ENCODE measurements around the gene EDC4. TPM values are rescaled to one million over a fixed set of nuclear protein-coding genes. Genes with fewer than 3 reads are reported as not detected.

EDC4 gene
- total and polyA plus RNA-seq, 2 of the 13 experiments (the other 11 are each of a cell fraction or from before 2014, with no cell fraction given) = 51.4 to 59.1 TPM

- TF ChIP-seq FOSL2 (CRISPR knock-in tag; IDR thresholded peaks at IDR 0.05) = 0 out of 2 replicates have a peak, but pooled peaks have one; percentile 4
- no peak for TF ChIP-seq ADNP (CRISPR knock-in tag; IDR thresholded peaks at IDR 0.05)
- no peak for TF ChIP-seq TFDP2 (CRISPR knock-in tag; IDR thresholded peaks at IDR 0.05)
- no peak for TF ChIP-seq ZNF850 (CRISPR knock-in tag; conservative IDR thresholded peaks at IDR 0.05)
- no peak for TF ChIP-seq ZNF724P (CRISPR knock-in tag; IDR thresholded peaks at IDR 0.05; ENCODE audit: borderline replicate concordance)
- TF ChIP-seq CEBPB (IDR thresholded peaks at IDR 0.05; ENCODE audit: borderline replicate concordance, low read depth, low read length) = no peak
- no peak; the same call in 1 of the 2 replicates for TF ChIP-seq ZNF772 (CRISPR knock-in tag; IDR thresholded peaks at IDR 0.05)
- no peak; the same call in none of the 2 replicates for TF ChIP-seq MAX (IDR thresholded peaks at IDR 0.05)
- TF ChIP-seq PAWR (CRISPR knock-in tag; IDR thresholded peaks at IDR 0.05; ENCODE audit: borderline replicate concordance) = no peak
- no peak for TF ChIP-seq ZFP37 (CRISPR knock-in tag; IDR thresholded peaks at IDR 0.05; ENCODE audit: borderline replicate concordance)
- no peak for TF ChIP-seq BRF2 (CRISPR knock-in tag; IDR thresholded peaks at IDR 0.05)
- no peak for TF ChIP-seq MBD4 (IDR thresholded peaks at IDR 0.05; ENCODE audit: borderline replicate concordance, low read length)
- no peak; the same call in 1 of the 2 replicates for TF ChIP-seq ZNF230 (CRISPR knock-in tag; IDR thresholded peaks at IDR 0.05)
- TF ChIP-seq MED1 (CRISPR knock-in tag; IDR thresholded peaks at IDR 0.05) = no peak
- no peak for TF ChIP-seq ARNTL (CRISPR knock-in tag; IDR thresholded peaks at IDR 0.05)
- no peak for TF ChIP-seq NFYB (CRISPR knock-in tag; IDR thresholded peaks at IDR 0.05)
- 0 out of 2 replicates have a peak, but pooled peaks have one; percentile 42 for TF ChIP-seq HMG20B (CRISPR knock-in tag; conservative IDR thresholded peaks at IDR 0.05)
- no peak for TF ChIP-seq NFYC (CRISPR knock-in tag; IDR thresholded peaks at IDR 0.05)
- TF ChIP-seq ZNF275 (CRISPR knock-in tag; IDR thresholded peaks at IDR 0.05; ENCODE audit: borderline replicate concordance) = 0 out of 2 replicates have a peak, but pooled peaks have one; percentile 21
- peak; percentile 24; the same call in 1 of the 2 replicates for TF ChIP-seq ATAD3A (CRISPR knock-in tag; IDR thresholded peaks at IDR 0.05)
- TF ChIP-seq SRSF4 (IDR thresholded peaks at IDR 0.05; ENCODE audit: low read depth, low read length, poor library complexity, severe bottlenecking) = no peak
- no peak for TF ChIP-seq KLF13 (CRISPR knock-in tag; IDR thresholded peaks at IDR 0.05)
- 0 out of 2 replicates have a peak, but pooled peaks have one; percentile 37 for TF ChIP-seq MZF1 (CRISPR knock-in tag; IDR thresholded peaks at IDR 0.05; ENCODE audit: borderline replicate concordance)
- no peak for TF ChIP-seq DDIT3 (CRISPR knock-in tag; IDR thresholded peaks at IDR 0.05)
- TF ChIP-seq ZNF616 (CRISPR knock-in tag; IDR thresholded peaks at IDR 0.05; ENCODE audit: low read depth) = no peak
- TF ChIP-seq ZNF383 (CRISPR knock-in tag; IDR thresholded peaks at IDR 0.05; ENCODE audit: borderline replicate concordance) = no peak
- no peak for TF ChIP-seq ZNF510 (CRISPR knock-in tag; IDR thresholded peaks at IDR 0.05; ENCODE audit: low read depth)
- no peak for TF ChIP-seq ZNF468 (CRISPR knock-in tag; IDR thresholded peaks at IDR 0.05)
These were observed 25.6 kb upstream of the EDC4 start, which contains the start of gene CENPT (continued) for GRCh38 chr16:67847064-67847861.
